GM21619 (cell line): ENCODE data around the gene ZNF532.
"Not testable (repeated sequence)": the region's sequence is repeated elsewhere in the genome, so short reads cannot be mapped to it uniquely, and the experiment has no call there.

Experiments used
- ATAC-seq: cut with Tn5 transposase; IDR thresholded peaks from one replicate; pipeline ENCODE4 v1.9.1; 2021; ENCODE audit not compliant: unreplicated experiment

The ZNF532 gene

GRCh38 chr18:58864146-58865032 lies at the start of gene ZNF532:
TSS of gene ZNF532 (plus strand) at chr18:58864877. CDS start in a region left out here.
- no peak for ATAC-seq

GRCh38 chr18:58819051-58819450 lies 45.6 kb upstream of the ZNF532 start:
- ATAC-seq, result no peak

GRCh38 chr18:58820251-58820650 lies 44.4 kb upstream of the ZNF532 start:
- ATAC-seq, result no peak

GRCh38 chr18:58822944-58823343 lies 41.7 kb upstream of the ZNF532 start:
- no peak for ATAC-seq

- ATAC-seq, result no peak
Observed at GRCh38 chr18:58823412-58823811, 41.3 kb upstream of the ZNF532 start.

GRCh38 chr18:58826926-58827325 lies 37.8 kb upstream of the ZNF532 start:
- not testable (repeated sequence) for ATAC-seq

GRCh38 chr18:58827428-58827827 lies 37.2 kb upstream of the ZNF532 start:
- ATAC-seq, result no peak

GRCh38 chr18:58827886-58828285 lies 36.8 kb upstream of the ZNF532 start:
- ATAC-seq, result no peak

GRCh38 chr18:58828399-58829121 lies 36.1 kb upstream of the ZNF532 start:
- no peak for ATAC-seq

GRCh38 chr18:58829263-58829662 lies 35.4 kb upstream of the ZNF532 start:
- ATAC-seq, result no peak

GRCh38 chr18:58829886-58830285 lies 34.8 kb upstream of the ZNF532 start:
- ATAC-seq, result not testable (repeated sequence)

- no peak for ATAC-seq
Observed at GRCh38 chr18:58831606-58832005, 33.1 kb upstream of the ZNF532 start.

- ATAC-seq, result no peak
Observed at GRCh38 chr18:58838165-58838860, 26.4 kb upstream of the ZNF532 start.

- no peak for ATAC-seq
Observed at GRCh38 chr18:58838946-58839345, 25.7 kb upstream of the ZNF532 start.

GRCh38 chr18:58842978-58843687 lies 21.5 kb upstream of the ZNF532 start:
- no peak for ATAC-seq

- ATAC-seq, result no peak
Observed at GRCh38 chr18:58843688-58844035, 21.0 kb upstream of the ZNF532 start.

- ATAC-seq, result no peak
Observed at GRCh38 chr18:58844871-58845270, 19.8 kb upstream of the ZNF532 start.

- ATAC-seq, result no peak
Observed at GRCh38 chr18:58845928-58846724, 18.6 kb upstream of the ZNF532 start.

GRCh38 chr18:58847383-58848071 lies 17.1 kb upstream of the ZNF532 start:
- ATAC-seq, result no peak

GRCh38 chr18:58848685-58849084 lies 16.0 kb upstream of the ZNF532 start:
- no peak for ATAC-seq
